SU-DHL-6 (cell line): ENCODE data around the gene SYPL1.

Experiments used
- H2AFZ ChIP-seq: fragments of 200-600 bp; sonication (generic); 2 replicates; pipeline ENCODE4 v1.6.1; 2014; ENCODE audit warnings: low read depth, mild to moderate bottlenecking, moderate library complexity, mixed read lengths, antibody characterized with exemption, low read length; ENCODE audit not compliant: severe bottlenecking
- H3F3A ChIP-seq: fragments of 200-600 bp; shearing (Covaris generic); 2 replicates; pipeline ENCODE4 v1.6.0; 2016; ENCODE audit warnings: antibody characterized with exemption, mild to moderate bottlenecking; ENCODE audit not compliant: insufficient read depth
- H3K27ac ChIP-seq: fragments of 200-600 bp; sonication (generic); 2 replicates; pipeline ENCODE4 v1.5.1; 2016; ENCODE audit warnings: low read depth, mild to moderate bottlenecking, low read length, moderate library complexity, mixed read lengths
- H3K27me3 ChIP-seq: fragments of 200-600 bp; sonication (generic), shearing (Covaris generic); 2 replicates; pipeline ENCODE4 v1.6.0; 2014; ENCODE audit warnings: mild to moderate bottlenecking, low read length
- H3K36me3 ChIP-seq: fragments of 200-600 bp; sonication (generic); 2 replicates; pipeline ENCODE4 v1.6.1; 2014; ENCODE audit warnings: mild to moderate bottlenecking, low read length, mixed read lengths
- H3K4me2 ChIP-seq: fragments of 300-600, 200-600 bp; shearing (Covaris generic), sonication (generic); 2 replicates; pipeline ENCODE4 v1.6.0; 2014; ENCODE audit warnings: low read length, low read depth, mild to moderate bottlenecking; ENCODE audit not compliant: poor library complexity, severe bottlenecking
- H3K4me3 ChIP-seq: fragments of 200-600 bp; sonication (generic); 2 replicates; pipeline ENCODE4 v1.5.1; 2014; ENCODE audit warnings: antibody characterized with exemption, low read length, mild to moderate bottlenecking, mixed read lengths; ENCODE audit not compliant: insufficient read depth, poor library complexity, severe bottlenecking
- H3K79me2 ChIP-seq: fragments of 200-600 bp; sonication (generic); 2 replicates; pipeline ENCODE4 v1.6.1; 2014; ENCODE audit warnings: mild to moderate bottlenecking, low read length, moderate library complexity; ENCODE audit not compliant: insufficient read depth
- H3K9ac ChIP-seq: fragments of 200-600 bp; sonication (generic); 2 replicates; pipeline ENCODE4 v1.7.0; 2014; ENCODE audit warnings: mild to moderate bottlenecking, low read length
- H3K9me2 ChIP-seq: fragments of 200-600 bp; sonication (generic); replicated peaks from 2 replicates; pipeline ENCODE4 v1.6.1; 2014; ENCODE audit warnings: low read length; ENCODE audit not compliant: insufficient read depth
- H3K9me3 ChIP-seq: fragments of 200-600 bp; sonication (generic); 2 replicates; pipeline ENCODE4 v1.6.1; 2014; ENCODE audit warnings: low read length, mixed read lengths; ENCODE audit not compliant: insufficient read depth
- H4K20me1 ChIP-seq: fragments of 200-600 bp; sonication (generic); 2 replicates; pipeline ENCODE4 v1.6.1; 2014; ENCODE audit warnings: low read depth, mild to moderate bottlenecking, antibody characterized with exemption, low read length, moderate library complexity, mixed read lengths
- CTCF ChIP-seq: fragments of 200-600 bp; sonication (generic); IDR thresholded peaks from one replicate; pipeline ENCODE4 v1.5.1; 2017; ENCODE audit warnings: antibody characterized with exemption, mild to moderate bottlenecking, low read length, moderate library complexity; ENCODE audit not compliant: insufficient read depth, poor library complexity, severe bottlenecking
- EZH2phosphoT487 ChIP-seq: fragments of 200-600 bp; sonication (generic), shearing (Covaris generic); conservative IDR thresholded peaks from 2 replicates; pipeline ENCODE4 v1.6.1; 2018; ENCODE audit warnings: mild to moderate bottlenecking, antibody characterized with exemption, low read length, moderate library complexity, mixed read lengths

SYPL1 gene

GRCh38 chr7:106089647-106090046, 22.5 kb downstream of the SYPL1 start:
- Histone ChIP-seq H3K9ac (peak overlapping the region; percentile 10), H3K79me2 (peaks cover 19% of the 10 kb centered on the region), H3K27me3 (no peaks in the 10 kb centered on the region), H3K27ac (peak overlapping the region; percentile 83), H3K4me2 (peak overlapping the region; percentile 36), H3F3A (peaks cover 87% of the 10 kb centered on the region), H3K9me2 (no peaks in the 10 kb centered on the region), H3K36me3 (peaks cover 52% of the 10 kb centered on the region), H3K4me3 (no peak overlapping the region), H2AFZ (no peak overlapping the region), H3K9me3 (no peaks in the 10 kb centered on the region), H4K20me1 (no peaks in the 10 kb centered on the region)
- no peak for TF ChIP-seq CTCF
- TF ChIP-seq EZH2phosphoT487: no peak

- H3K9ac ChIP-seq: no peak overlapping the region
- H2AFZ ChIP-seq: no peak overlapping the region
- no peaks in the 10 kb centered on the region for H4K20me1 ChIP-seq
- H3K4me2 ChIP-seq: no peak overlapping the region
- no peaks in the 10 kb centered on the region for H3K9me3 ChIP-seq
- H3K9me2 ChIP-seq: no peaks in the 10 kb centered on the region
- TF ChIP-seq EZH2phosphoT487 (no peak), CTCF (no peak)
- H3K27ac ChIP-seq: peak overlapping the region; percentile 27
- H3K4me3 ChIP-seq: no peak overlapping the region
- peaks cover 9% of the 10 kb centered on the region; the same call in 1 of the 2 replicates for H3K79me2 ChIP-seq
- H3K27me3 ChIP-seq: no peaks in the 10 kb centered on the region
- peaks cover 42% of the 10 kb centered on the region for H3K36me3 ChIP-seq
- peaks cover 92% of the 10 kb centered on the region for H3F3A ChIP-seq
Measured at GRCh38 chr7:106088014-106088413, 24.1 kb downstream of the SYPL1 start.

- Histone ChIP-seq H3K4me2 (peak overlapping the region; percentile 34), H3K9ac (0 out of 2 replicates have a peak overlapping the region, but pooled peaks have one; percentile 22), H3K79me2 (peaks cover 1% of the 10 kb centered on the region; the same call in 1 of the 2 replicates), H3K36me3 (peaks cover 25% of the 10 kb centered on the region), H3K27me3 (no peaks in the 10 kb centered on the region), H2AFZ (no peak overlapping the region), H3K9me2 (no peaks in the 10 kb centered on the region), H3K9me3 (no peaks in the 10 kb centered on the region), H4K20me1 (no peaks in the 10 kb centered on the region), H3K4me3 (no peak overlapping the region), H3F3A (peaks cover 93% of the 10 kb centered on the region), H3K27ac (peak overlapping the region; percentile 97)
- no peak for TF ChIP-seq EZH2phosphoT487
- peak; percentile 10 for TF ChIP-seq CTCF
Measured at GRCh38 chr7:106086062-106086461, 26.1 kb downstream of the SYPL1 start.

GRCh38 chr7:106085015-106085414, 27.1 kb downstream of the SYPL1 start:
- Histone ChIP-seq H3F3A (peaks cover 93% of the 10 kb centered on the region), H3K9me3 (no peaks in the 10 kb centered on the region), H3K27ac (peak overlapping the region; percentile 97), H3K4me3 (no peak overlapping the region), H3K4me2 (peak overlapping the region; percentile 34), H4K20me1 (no peaks in the 10 kb centered on the region), H3K9me2 (no peaks in the 10 kb centered on the region), H3K36me3 (peaks cover 14% of the 10 kb centered on the region), H3K9ac (peak overlapping the region; percentile 22), H2AFZ (no peak overlapping the region), H3K79me2 (no peaks in the 10 kb centered on the region), H3K27me3 (no peaks in the 10 kb centered on the region)
- no peak for TF ChIP-seq CTCF
- TF ChIP-seq EZH2phosphoT487: no peak
